Stimulated activated naive B cell treated with anti-CD40 and anti-IgM and Interleukin-4, amounts not matched to agents 10 μg/mL and 1 μg/mL and 100 μg/mL, for 72 hours (primary cell): ENCODE measurements around the gene FBXO24.
A peak's percentile ranks its signal among the peaks of the same experiment; 100 is the strongest.

Experiments
- ATAC-seq, 2 donors: fragments of 150-1000 bp; cut with Tn5 transposase; replicated peaks; 2 replicates each; pipeline ENCODE4 v1.10.0; 2021; ENCODE audit warnings: moderate library complexity in 1 of 2
- DNase-seq: peaks from one replicate; pipeline ENCODE4 v3.0.0; 2021
- H3K27ac Mint-ChIP-seq: one replicate; pipeline ENCODE4 v1.8.0; 2022; ENCODE audit warnings: mild to moderate bottlenecking, mixed read lengths
- H3K27me3 Mint-ChIP-seq, 2 donors: one replicate each; pipeline ENCODE4 v1.8.0; 2022; ENCODE audit warnings: mixed read lengths in 2 of 2
- H3K36me3 Mint-ChIP-seq, 2 donors: one replicate each; pipeline ENCODE4 v1.8.0; 2022; ENCODE audit warnings: mixed read lengths in 2 of 2, mild to moderate bottlenecking in 1 of 2
- H3K4me1 Mint-ChIP-seq, 2 donors: one replicate each; pipeline ENCODE4 v1.8.0; 2022; ENCODE audit warnings: mixed read lengths in 2 of 2, mild to moderate bottlenecking in 1 of 2
- H3K4me3 Mint-ChIP-seq, 2 donors: one replicate each; pipeline ENCODE4 v1.8.0; 2022; ENCODE audit warnings: mild to moderate bottlenecking in 2 of 2, mixed read lengths in 2 of 2, moderate library complexity in 1 of 2
- H3K9me3 Mint-ChIP-seq, 2 donors: one replicate each; pipeline ENCODE4 v1.8.0; 2022; ENCODE audit warnings: mixed read lengths in 2 of 2, mild to moderate bottlenecking in 1 of 2

FBXO24 gene

GRCh38 chr7:100603726-100604027 lies 17.5 kb downstream of the FBXO24 start:
- ATAC-seq (peak in 1 of 2 donors; percentile 17), DNase-seq (no peak)
- peak overlapping the region; percentile 59 for H3K27ac Mint-ChIP-seq
- H3K4me1 Mint-ChIP-seq = peaks cover 18 to 23% of the 10 kb centered on the region in 2 donors
- no peaks in the 10 kb centered on the region for H3K36me3 Mint-ChIP-seq
- no peaks in the 10 kb centered on the region for H3K9me3 Mint-ChIP-seq
- H3K4me3 Mint-ChIP-seq = peak overlapping the region; percentile 85 to 86
- peaks cover 0 to 5% of the 10 kb centered on the region in 2 donors for H3K27me3 Mint-ChIP-seq

GRCh38 chr7:100604028-100604975 lies 18.2 kb downstream of the FBXO24 start:
- H3K27ac Mint-ChIP-seq = peak overlapping the region; percentile 59
- peaks cover 0 to 5% of the 10 kb centered on the region in 2 donors for H3K27me3 Mint-ChIP-seq
- no peaks in the 10 kb centered on the region for H3K36me3 Mint-ChIP-seq
- DNase-seq (peak; percentile 54), ATAC-seq (peak; percentile 76)
- H3K4me1 Mint-ChIP-seq = peaks cover 18 to 23% of the 10 kb centered on the region in 2 donors
- H3K4me3 Mint-ChIP-seq = peak overlapping the region; percentile 85 to 86
- no peaks in the 10 kb centered on the region for H3K9me3 Mint-ChIP-seq

- peak; percentile 38 to 47 for ATAC-seq
- Mint-ChIP-seq H3K4me1 (peaks cover 18 to 23% of the 10 kb centered on the region in 2 donors), H3K27ac (peak overlapping the region; percentile 59), H3K4me3 (peak overlapping the region; percentile 85 to 86), H3K36me3 (no peaks in the 10 kb centered on the region), H3K27me3 (peaks cover 0 to 5% of the 10 kb centered on the region in 2 donors), H3K9me3 (no peaks in the 10 kb centered on the region)
- DNase-seq = peak; percentile 11
Observed at GRCh38 chr7:100604976-100605911, 19.1 kb downstream of the FBXO24 start.

GRCh38 chr7:100606313-100606712 lies 20.2 kb downstream of the FBXO24 start:
- ATAC-seq (no peak), DNase-seq (no peak)
- Mint-ChIP-seq H3K27me3 (peaks cover 0 to 5% of the 10 kb centered on the region in 2 donors), H3K9me3 (no peaks in the 10 kb centered on the region), H3K4me1 (peaks cover 18 to 23% of the 10 kb centered on the region in 2 donors), H3K36me3 (no peaks in the 10 kb centered on the region), H3K27ac (no peak overlapping the region), H3K4me3 (no peak overlapping the region)

GRCh38 chr7:100607111-100607510 lies 21.0 kb downstream of the FBXO24 start:
- Mint-ChIP-seq H3K9me3 (no peaks in the 10 kb centered on the region), H3K36me3 (no peaks in the 10 kb centered on the region), H3K4me3 (no peak overlapping the region), H3K4me1 (peaks cover 18 to 23% of the 10 kb centered on the region in 2 donors), H3K27me3 (peaks cover 0 to 5% of the 10 kb centered on the region in 2 donors), H3K27ac (no peak overlapping the region)
- DNase-seq = no peak
- ATAC-seq = no peak

GRCh38 chr7:100609958-100610357 lies 23.8 kb downstream of the FBXO24 start:
- peaks cover 18 to 23% of the 10 kb centered on the region in 2 donors for H3K4me1 Mint-ChIP-seq
- no peak for ATAC-seq
- no peak overlapping the region for H3K27ac Mint-ChIP-seq
- peaks cover 5 to 7% of the 10 kb centered on the region in 2 donors for H3K36me3 Mint-ChIP-seq
- no peaks in the 10 kb centered on the region for H3K9me3 Mint-ChIP-seq
- DNase-seq = no peak
- peaks cover 0 to 5% of the 10 kb centered on the region in 2 donors for H3K27me3 Mint-ChIP-seq
- no peak overlapping the region for H3K4me3 Mint-ChIP-seq

- Mint-ChIP-seq H3K27me3 (no peaks in the 10 kb centered on the region), H3K4me3 (peak within 1 kb of the TSS; percentile 97 to 99), H3K36me3 (peaks cover 5 to 11% of the 10 kb centered on the region in 2 donors), H3K4me1 (peaks cover 8 to 13% of the 10 kb centered on the region in 2 donors), H3K9me3 (no peaks in the 10 kb centered on the region), H3K27ac (peak within 1 kb of the TSS; percentile 100)
- DNase-seq (peak; percentile 96), ATAC-seq (peak; percentile 93 to 94)
Observed at GRCh38 chr7:100611983-100612729, 26.0 kb downstream of the FBXO24 start, which contains the start of gene MOSPD3. MOSPD3 (plus strand) TSS chr7:100612540; CDS start chr7:100612792, 252 bp downstream.

- Mint-ChIP-seq H3K4me3 (peak overlapping the region; percentile 78 to 97), H3K27ac (peak overlapping the region; percentile 66), H3K27me3 (no peaks in the 10 kb centered on the region), H3K4me1 (peaks cover 8 to 13% of the 10 kb centered on the region in 2 donors), H3K36me3 (peaks cover 5 to 11% of the 10 kb centered on the region in 2 donors), H3K9me3 (no peaks in the 10 kb centered on the region)
- peak; percentile 1 to 3 for ATAC-seq
- no peak for DNase-seq
Observed at GRCh38 chr7:100612730-100613390, 26.7 kb downstream of the FBXO24 start.

GRCh38 chr7:100613412-100614175 lies 27.5 kb downstream of the FBXO24 start:
- no peak for DNase-seq
- Mint-ChIP-seq H3K4me3 (peak overlapping the region; percentile 78 to 97), H3K27ac (peak overlapping the region; percentile 56)

GRCh38 chr7:100614308-100614861 lies 28.3 kb downstream of the FBXO24 start:
- H3K27me3 Mint-ChIP-seq = no peaks in the 10 kb centered on the region
- H3K4me1 Mint-ChIP-seq = peaks cover 8 to 13% of the 10 kb centered on the region in 2 donors
- H3K9me3 Mint-ChIP-seq = no peaks in the 10 kb centered on the region
- DNase-seq (no peak), ATAC-seq (no peak)
- no peak overlapping the region for H3K4me3 Mint-ChIP-seq
- H3K36me3 Mint-ChIP-seq = peaks cover 5 to 11% of the 10 kb centered on the region in 2 donors
- H3K27ac Mint-ChIP-seq = no peak overlapping the region

More at GRCh38 chr7:100613412-100614175, 27.5 kb downstream of the FBXO24 start:
- H3K9me3 Mint-ChIP-seq = no peaks in the 10 kb centered on the region
- H3K36me3 Mint-ChIP-seq = peaks cover 5 to 11% of the 10 kb centered on the region in 2 donors
- H3K4me1 Mint-ChIP-seq = peaks cover 8 to 13% of the 10 kb centered on the region in 2 donors
- no peaks in the 10 kb centered on the region for H3K27me3 Mint-ChIP-seq
- ATAC-seq = no peak

- Mint-ChIP-seq H3K4me3 (no peak overlapping the region), H3K4me1 (no peaks in the 10 kb centered on the region), H3K27me3 (no peaks in the 10 kb centered on the region)
Observed at GRCh38 chr7:100620239-100620638, 34.1 kb downstream of the FBXO24 start.

GRCh38 chr7:100620804-100621203 lies 34.7 kb downstream of the FBXO24 start:
- Mint-ChIP-seq H3K36me3 (peaks cover 0 to 10% of the 10 kb centered on the region in 2 donors), H3K4me3 (no peak overlapping the region), H3K27me3 (no peaks in the 10 kb centered on the region), H3K4me1 (no peaks in the 10 kb centered on the region), H3K27ac (no peak overlapping the region), H3K9me3 (no peaks in the 10 kb centered on the region)
- DNase-seq = no peak
- no peak for ATAC-seq

More at GRCh38 chr7:100620239-100620638, 34.1 kb downstream of the FBXO24 start:
- Mint-ChIP-seq H3K9me3 (no peaks in the 10 kb centered on the region), H3K36me3 (peaks cover 0 to 11% of the 10 kb centered on the region in 2 donors), H3K27ac (no peak overlapping the region)
- no peak for ATAC-seq
- DNase-seq = no peak
